Mesendoderm (in vitro differentiated cells): ENCODE measurements around the gene OTULINL.
A peak's percentile ranks its signal among the peaks of the same experiment; 100 is the strongest.

Source experiments
- DNase-seq: peaks from one replicate; pipeline ENCODE4 v3.0.0; 2013
- H2AK5ac ChIP-seq: 2 replicates; pipeline ENCODE4 v1.6.1; 2013; ENCODE audit warnings: low read length, inconsistent platforms
- H2BK120ac ChIP-seq: 2 replicates; pipeline ENCODE4 v1.6.1; 2013; ENCODE audit warnings: low read depth, mild to moderate bottlenecking, low read length, moderate library complexity, mixed read lengths
- H2BK15ac ChIP-seq: replicated peaks from 2 replicates; pipeline ENCODE4 v1.6.1; 2013; ENCODE audit warnings: low read depth, mild to moderate bottlenecking, moderate library complexity
- H2BK5ac ChIP-seq: 2 replicates; pipeline ENCODE4 v1.6.1; 2013; ENCODE audit warnings: low read length, inconsistent platforms
- H3K18ac ChIP-seq: 2 replicates; pipeline ENCODE4 v1.6.1; 2013; ENCODE audit warnings: mild to moderate bottlenecking, low read length, mixed read lengths
- H3K23ac ChIP-seq: one replicate; pipeline ENCODE4 v1.6.1; 2013; ENCODE audit warnings: low read length
- H3K27ac ChIP-seq: 2 replicates; pipeline ENCODE4 v1.5.1; 2013; ENCODE audit warnings: low read depth, mild to moderate bottlenecking, inconsistent platforms, low read length, moderate library complexity
- H3K27me3 ChIP-seq: 2 replicates; pipeline ENCODE4 v1.6.1; 2013; ENCODE audit warnings: low read length, control low read depth, mild to moderate bottlenecking, inconsistent platforms; ENCODE audit not compliant: insufficient read depth, poor library complexity
- H3K36me3 ChIP-seq: 2 replicates; pipeline ENCODE4 v1.6.1; 2013; ENCODE audit warnings: low read length, inconsistent platforms; ENCODE audit not compliant: control insufficient read depth, insufficient read depth
- H3K4ac ChIP-seq: one replicate; pipeline ENCODE4 v1.6.1; 2013; ENCODE audit warnings: low read depth, mild to moderate bottlenecking, low read length, moderate library complexity
- H3K4me1 ChIP-seq: 2 replicates; pipeline ENCODE4 v1.6.1; 2013; ENCODE audit warnings: low read depth, low read length, inconsistent platforms; ENCODE audit not compliant: control insufficient read depth
- H3K4me2 ChIP-seq: 2 replicates; pipeline ENCODE4 v1.6.1; 2013; ENCODE audit warnings: low read length
- H3K4me3 ChIP-seq: 2 replicates; pipeline ENCODE4 v1.5.1; 2013; ENCODE audit warnings: mild to moderate bottlenecking, low read length
- H3K56ac ChIP-seq: one replicate; pipeline ENCODE4 v1.6.1; 2013; ENCODE audit warnings: low read length
- H3K79me1 ChIP-seq: 2 replicates; pipeline ENCODE4 v1.6.1; 2013; ENCODE audit warnings: low read length, inconsistent platforms
- H3K79me2 ChIP-seq: 2 replicates; pipeline ENCODE4 v1.6.1; 2013; ENCODE audit warnings: mild to moderate bottlenecking, low read length; ENCODE audit not compliant: control insufficient read depth, insufficient read depth
- H3K9ac ChIP-seq: 2 replicates; pipeline ENCODE4 v1.6.1; 2013; ENCODE audit warnings: low read length, inconsistent platforms
- H4K5ac ChIP-seq: one replicate; pipeline ENCODE4 v1.6.1; 2013; ENCODE audit warnings: low read length
- H4K8ac ChIP-seq: one replicate; pipeline ENCODE4 v1.6.1; 2013; ENCODE audit warnings: low read depth, mild to moderate bottlenecking, control low read depth, low read length, moderate library complexity
- WGBS: extraction: QIAGEN DNeasy Blood & Tissue Kit; methylation state at CpG from one replicate; pipeline ENCODE4 v1.1.7; 2013; ENCODE audit warnings: low lambda C conversion rate, missing lambda C conversion rate; ENCODE audit not compliant: insufficient coverage; ENCODE audit errors: extremely low coverage; 5-methylcytosine and 5-hydroxymethylcytosine counted together

OTULINL gene

GRCh38 chr5:14579246-14579645 is 2.3 kb upstream of the OTULINL start:
- no peak overlapping the region for H2BK15ac ChIP-seq
- H2BK120ac ChIP-seq, result no peak overlapping the region
- no peaks in the 10 kb centered on the region for H3K27me3 ChIP-seq
- no peak overlapping the region for H3K27ac ChIP-seq
- H3K56ac ChIP-seq, result no peak overlapping the region
- H3K4me3 ChIP-seq, result no peak overlapping the region
- no peak overlapping the region for H3K4ac ChIP-seq
- no peaks in the 10 kb centered on the region for H3K4me1 ChIP-seq
- no peak overlapping the region for H4K8ac ChIP-seq
- no peak overlapping the region for H3K18ac ChIP-seq
- no CpG with 5 or more reads among the region's 7 CpGs for WGBS
- no peak overlapping the region for H2AK5ac ChIP-seq
- H3K79me1 ChIP-seq, result no peaks in the 10 kb centered on the region
- no peak overlapping the region for H2BK5ac ChIP-seq
- no peak overlapping the region for H3K9ac ChIP-seq
- H3K79me2 ChIP-seq, result no peaks in the 10 kb centered on the region
- DNase-seq, result no peak
- no peak overlapping the region for H4K5ac ChIP-seq
- no peaks in the 10 kb centered on the region for H3K36me3 ChIP-seq
- no peak overlapping the region for H3K23ac ChIP-seq
- H3K4me2 ChIP-seq, result no peak overlapping the region

DNA sequence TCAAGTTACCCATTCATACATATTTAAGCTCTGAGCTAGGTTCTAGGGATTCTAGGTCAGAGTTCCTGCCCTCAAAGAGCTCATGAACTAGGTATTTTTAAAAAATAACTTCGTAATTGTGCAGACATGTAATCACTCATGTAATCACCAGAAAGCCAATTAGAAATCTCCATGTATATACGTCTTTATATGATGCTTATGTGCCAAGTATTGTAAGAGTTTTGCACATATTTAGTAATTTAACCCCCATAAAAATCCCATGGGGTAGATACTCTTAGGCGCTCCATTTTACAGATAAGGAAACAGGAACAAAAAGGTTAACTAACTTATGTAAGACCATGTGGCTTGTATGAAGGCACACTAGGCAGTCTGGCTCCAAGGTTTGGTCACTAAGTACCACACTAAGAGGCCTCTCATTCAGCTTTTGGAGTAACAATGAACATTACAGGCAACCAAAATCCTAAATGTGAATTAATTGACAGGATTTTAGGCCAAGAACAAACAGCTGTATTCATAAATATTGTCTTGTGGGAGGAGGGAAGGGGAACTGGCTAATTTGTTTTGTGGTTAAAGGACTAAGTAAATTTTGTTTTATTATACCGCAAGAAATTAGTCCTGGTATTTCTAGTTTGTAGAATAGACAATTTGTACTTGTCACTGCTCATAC is 1.7 kb upstream of the OTULINL start:
- Histone ChIP-seq H3K79me2 (no peaks in the 10 kb centered on the region), H3K4me3 (no peak overlapping the region), H2BK120ac (no peak overlapping the region), H3K27ac (no peak overlapping the region), H3K27me3 (no peaks in the 10 kb centered on the region), H3K4me1 (no peaks in the 10 kb centered on the region), H3K56ac (no peak overlapping the region), H3K79me1 (no peaks in the 10 kb centered on the region), H4K8ac (no peak overlapping the region), H3K36me3 (no peaks in the 10 kb centered on the region), H2BK15ac (no peak overlapping the region), H3K4ac (no peak overlapping the region), H2AK5ac (no peak overlapping the region), H3K23ac (no peak overlapping the region), H2BK5ac (no peak overlapping the region), H3K9ac (no peak overlapping the region), H3K18ac (no peak overlapping the region), H3K4me2 (no peak overlapping the region), H4K5ac (no peak overlapping the region)
- WGBS, result no CpG with 5 or more reads among the region's 4 CpGs
- DNase-seq, result no peak

GRCh38 chr5:14580398-14581034 is 1.1 kb upstream of the OTULINL start:
- no peaks in the 10 kb centered on the region for H3K27me3 ChIP-seq
- H2BK5ac ChIP-seq, result no peak overlapping the region
- H3K9ac ChIP-seq, result no peak overlapping the region
- H3K4me1 ChIP-seq, result no peaks in the 10 kb centered on the region
- DNase-seq, result no peak
- H3K4me2 ChIP-seq, result no peak overlapping the region
- no peak overlapping the region for H3K4ac ChIP-seq
- no peak overlapping the region for H2AK5ac ChIP-seq
- H3K79me2 ChIP-seq, result no peaks in the 10 kb centered on the region
- no peaks in the 10 kb centered on the region for H3K36me3 ChIP-seq
- no peak overlapping the region for H2BK120ac ChIP-seq
- H3K18ac ChIP-seq, result no peak overlapping the region
- no peak overlapping the region for H3K27ac ChIP-seq
- H3K79me1 ChIP-seq, result no peaks in the 10 kb centered on the region
- no peak overlapping the region for H3K56ac ChIP-seq
- no peak overlapping the region for H3K4me3 ChIP-seq
- no peak overlapping the region for H3K23ac ChIP-seq
- WGBS, result no CpG with 5 or more reads among the region's 6 CpGs
- H2BK15ac ChIP-seq, result no peak overlapping the region
- H4K8ac ChIP-seq, result no peak overlapping the region
- no peak overlapping the region for H4K5ac ChIP-seq

DNA sequence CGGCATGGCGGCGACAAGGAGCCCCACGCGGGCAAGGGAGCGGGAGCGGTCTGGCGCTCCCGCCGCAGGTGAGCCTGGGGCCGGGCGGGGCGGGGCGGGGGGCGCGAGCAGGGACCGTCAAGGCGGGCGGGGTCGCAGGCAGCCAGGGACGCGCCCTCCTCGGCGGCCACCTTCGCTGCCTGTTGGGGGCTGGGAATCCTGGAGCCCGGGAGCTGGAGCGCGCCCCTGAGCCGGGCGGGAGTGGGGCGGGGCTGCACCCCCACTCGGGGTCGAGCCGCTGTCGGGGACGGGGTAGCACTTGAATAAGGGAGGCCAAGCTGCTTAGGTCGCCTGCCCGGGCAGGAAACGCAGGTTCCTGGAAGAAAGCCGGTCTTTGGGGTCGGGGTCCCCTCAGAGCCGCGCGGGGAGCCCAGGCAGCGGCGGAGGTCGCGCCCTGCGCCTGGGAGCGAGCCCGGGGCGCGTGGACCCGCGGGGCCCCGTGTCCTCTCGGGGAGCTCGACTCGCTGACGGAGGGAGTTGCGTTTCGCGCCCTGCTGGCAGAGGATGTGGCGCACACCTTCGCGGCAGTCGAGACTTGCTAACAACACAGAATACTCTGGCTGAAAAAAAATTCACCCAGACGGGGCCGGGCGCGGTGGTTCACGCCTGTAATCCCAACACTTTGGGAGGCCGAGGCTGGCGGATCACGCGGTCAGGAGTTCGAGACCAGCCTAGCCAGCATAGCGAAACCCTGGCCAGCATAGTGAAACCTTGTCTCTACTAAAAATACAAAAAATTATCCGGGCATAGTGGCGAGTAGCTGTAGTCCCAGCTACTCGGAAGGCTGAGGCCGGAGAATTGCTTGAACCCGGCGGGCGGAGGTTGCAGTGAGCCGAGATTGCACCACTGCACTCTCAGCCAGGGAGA is 552 bp downstream of the OTULINL start:
- Histone ChIP-seq H4K8ac (no peak overlapping the region), H2BK5ac (no peak overlapping the region), H3K4ac (no peak overlapping the region), H3K79me2 (no peaks in the 10 kb centered on the region), H2AK5ac (no peak overlapping the region), H2BK15ac (no peak overlapping the region), H3K27me3 (no peaks in the 10 kb centered on the region), H3K56ac (peak overlapping the region; percentile 84), H3K79me1 (no peaks in the 10 kb centered on the region), H3K27ac (no peak overlapping the region), H3K36me3 (no peaks in the 10 kb centered on the region), H3K23ac (no peak overlapping the region), H3K4me3 (peak overlapping the region; percentile 51), H3K4me1 (no peaks in the 10 kb centered on the region), H3K4me2 (peak overlapping the region; percentile 64), H4K5ac (no peak overlapping the region), H2BK120ac (no peak overlapping the region), H3K9ac (peak overlapping the region; percentile 69), H3K18ac (peak overlapping the region; percentile 13)
- DNase-seq, result peak; percentile 84
- WGBS, result no CpG with 5 or more reads among the region's 86 CpGs

- Histone ChIP-seq H3K9ac (no peak overlapping the region), H4K8ac (no peak overlapping the region), H3K79me2 (no peaks in the 10 kb centered on the region), H2BK5ac (no peak overlapping the region), H3K4me1 (no peaks in the 10 kb centered on the region), H3K18ac (no peak overlapping the region), H2BK15ac (no peak overlapping the region), H3K4me2 (no peak overlapping the region), H3K23ac (no peak overlapping the region), H4K5ac (no peak overlapping the region), H3K27me3 (no peaks in the 10 kb centered on the region), H2AK5ac (no peak overlapping the region), H3K4me3 (no peak overlapping the region), H3K27ac (no peak overlapping the region), H2BK120ac (no peak overlapping the region), H3K79me1 (no peaks in the 10 kb centered on the region), H3K36me3 (no peaks in the 10 kb centered on the region), H3K56ac (no peak overlapping the region), H3K4ac (no peak overlapping the region)
- DNase-seq, result peak; percentile 6
- WGBS, result no CpG with 5 or more reads among the region's 9 CpGs
These were observed 1.2 kb downstream of the OTULINL start for GRCh38 chr5:14582797-14583137.
